HG03565 (cell line): ENCODE measurements around the gene MXD1.

ENCODE experiments used
- ATAC-seq: cut with Tn5 transposase; IDR thresholded peaks from one replicate; pipeline ENCODE4 v1.9.1; 2021; ENCODE audit warnings: mild to moderate bottlenecking, moderate library complexity; ENCODE audit not compliant: unreplicated experiment

The MXD1 gene

GRCh38 chr2:69975853-69976462 is 61.0 kb downstream of the MXD1 start:
- ATAC-seq, result no peak

- no peak for ATAC-seq
Observed at GRCh38 chr2:69977186-69977585, 62.3 kb downstream of the MXD1 start.

- ATAC-seq, result no peak
Observed at GRCh38 chr2:69977906-69978482, 63.1 kb downstream of the MXD1 start.

GRCh38 chr2:69979902-69980807 is 65.2 kb downstream of the MXD1 start:
- no peak for ATAC-seq

GRCh38 chr2:69983392-69983966 is 68.6 kb downstream of the MXD1 start:
- no peak for ATAC-seq

GRCh38 chr2:69985216-69985615 is 70.3 kb downstream of the MXD1 start:
- ATAC-seq, result no peak

- no peak for ATAC-seq
Observed at GRCh38 chr2:69985688-69986087, 70.8 kb downstream of the MXD1 start.

GRCh38 chr2:69986691-69987090 is 71.8 kb downstream of the MXD1 start:
- ATAC-seq, result no peak

GRCh38 chr2:69988086-69988635 is 73.3 kb downstream of the MXD1 start:
- ATAC-seq, result no peak

GRCh38 chr2:69989009-69989408 is 74.1 kb downstream of the MXD1 start:
- ATAC-seq, result no peak

GRCh38 chr2:69989441-69990105 is 74.7 kb downstream of the MXD1 start:
- no peak for ATAC-seq
